HUES64 (cell line): ENCODE results near the gene CHODL. TPM values are rescaled to one million over a fixed set of nuclear protein-coding genes. Genes with fewer than 3 reads are reported as not detected.

Experiments used
- H3K27ac ChIP-seq: 2 replicates; pipeline ENCODE4 v1.7.0; 2013; ENCODE audit warnings: low read depth, low read length, inconsistent platforms
- H3K27me3 ChIP-seq: 2 replicates; pipeline ENCODE4 v1.6.1; 2013; ENCODE audit warnings: mild to moderate bottlenecking, low read length; ENCODE audit not compliant: insufficient read depth
- H3K36me3 ChIP-seq: 2 replicates; pipeline ENCODE4 v1.6.1; 2013; ENCODE audit warnings: mild to moderate bottlenecking, low read length; ENCODE audit not compliant: insufficient read depth
- H3K4me1 ChIP-seq: 2 replicates; pipeline ENCODE4 v1.6.1; 2013; ENCODE audit warnings: mild to moderate bottlenecking, low read length, moderate library complexity; ENCODE audit not compliant: insufficient read depth
- H3K4me3 ChIP-seq: 2 replicates; pipeline ENCODE4 v1.5.1; 2013; ENCODE audit warnings: mild to moderate bottlenecking, low read length, moderate library complexity
- H3K9ac ChIP-seq: 2 replicates; pipeline ENCODE4 v1.6.1; 2013; ENCODE audit warnings: mild to moderate bottlenecking, low read depth, low read length
- H3K9me3 ChIP-seq: 2 replicates; pipeline ENCODE4 v1.6.1; 2013; ENCODE audit warnings: low read depth, low read length; ENCODE audit not compliant: insufficient read depth
- WGBS: fragments of 150-250, 120-280 bp; methylation state at CpG from one replicate; pipeline ENCODE4 v1.1.7; 2013; ENCODE audit warnings: missing lambda C conversion rate; 5-methylcytosine and 5-hydroxymethylcytosine counted together
- polyA plus RNA-seq, 2 experiments: library from polyadenylated mRNA; stranded (reverse); fragments of 50-300 nt; gene quantifications; one replicate each; pipeline ENCODE4 v1.2.3, GENCODE V29; 2013

CHODL gene, protein sequence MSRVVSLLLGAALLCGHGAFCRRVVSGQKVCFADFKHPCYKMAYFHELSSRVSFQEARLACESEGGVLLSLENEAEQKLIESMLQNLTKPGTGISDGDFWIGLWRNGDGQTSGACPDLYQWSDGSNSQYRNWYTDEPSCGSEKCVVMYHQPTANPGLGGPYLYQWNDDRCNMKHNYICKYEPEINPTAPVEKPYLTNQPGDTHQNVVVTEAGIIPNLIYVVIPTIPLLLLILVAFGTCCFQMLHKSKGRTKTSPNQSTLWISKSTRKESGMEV
- 2.4 TPM for polyA plus RNA-seq (2013, experiment 1 of 2)
- polyA plus RNA-seq (2013, experiment 2 of 2), result 3.4 TPM

DNA sequence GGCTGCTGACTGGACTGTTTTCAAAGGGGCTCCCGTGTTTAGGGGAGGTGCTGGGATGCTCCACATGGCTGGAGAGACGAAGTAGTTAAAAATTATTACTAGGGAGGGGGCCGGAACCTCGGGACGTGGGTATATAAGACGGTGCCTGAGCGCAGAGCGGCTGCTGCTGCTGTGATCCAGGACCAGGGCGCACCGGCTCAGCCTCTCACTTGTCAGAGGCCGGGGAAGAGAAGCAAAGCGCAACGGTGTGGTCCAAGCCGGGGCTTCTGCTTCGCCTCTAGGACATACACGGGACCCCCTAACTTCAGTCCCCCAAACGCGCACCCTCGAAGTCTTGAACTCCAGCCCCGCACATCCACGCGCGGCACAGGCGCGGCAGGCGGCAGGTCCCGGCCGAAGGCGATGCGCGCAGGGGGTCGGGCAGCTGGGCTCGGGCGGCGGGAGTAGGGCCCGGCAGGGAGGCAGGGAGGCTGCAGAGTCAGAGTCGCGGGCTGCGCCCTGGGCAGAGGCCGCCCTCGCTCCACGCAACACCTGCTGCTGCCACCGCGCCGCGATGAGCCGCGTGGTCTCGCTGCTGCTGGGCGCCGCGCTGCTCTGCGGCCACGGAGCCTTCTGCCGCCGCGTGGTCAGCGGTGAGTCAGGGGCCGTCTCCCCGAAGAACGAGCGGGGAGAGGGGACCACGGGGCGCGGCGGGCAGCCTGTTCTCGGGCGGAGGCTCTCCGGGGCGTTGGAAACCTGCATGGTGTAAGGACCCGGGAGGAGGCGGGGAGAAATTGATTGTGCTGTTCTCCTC, at the start of gene CHODL:
Gene CHODL, plus strand, starts transcription at position 163 of the 793 bp plus-strand sequence. Its CDS starts 391 bp downstream, at position 554.
- H3K9me3 ChIP-seq, result no peaks in the 10 kb centered on the region
- H3K27ac ChIP-seq, result no peak within 1 kb of the TSS
- peak within 1 kb of the TSS; percentile 49; the same call in 1 of the 2 replicates for H3K9ac ChIP-seq
- no peaks in the 10 kb centered on the region for H3K36me3 ChIP-seq
- WGBS, result 2% methylated on average over 72 of the region's 72 CpGs
- H3K4me3 ChIP-seq, result peak within 1 kb of the TSS; percentile 63
- H3K27me3 ChIP-seq, result peaks cover 64% of the 10 kb centered on the region
- H3K4me1 ChIP-seq, result no peaks in the 10 kb centered on the region

DNA sequence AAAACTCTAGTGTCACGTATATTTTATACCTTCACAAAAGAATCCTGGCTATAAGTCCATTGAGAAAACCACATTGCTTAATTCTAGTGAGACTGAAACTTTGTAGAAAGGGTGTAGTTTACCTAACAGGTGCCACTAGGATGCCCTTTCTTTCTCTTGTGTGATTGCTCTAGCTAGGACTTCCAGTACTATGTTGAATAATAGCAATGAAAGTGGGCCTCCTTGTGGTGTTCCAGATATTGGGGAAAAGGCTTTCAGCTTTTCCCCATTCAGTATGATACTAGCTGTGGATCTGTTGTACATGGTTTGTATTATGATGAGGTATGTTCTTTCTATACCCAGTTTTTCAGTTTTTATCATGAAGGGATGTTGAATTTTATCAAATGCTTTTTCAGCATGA, 39.7 kb upstream of the CHODL start:
- Histone ChIP-seq H3K4me1 (no peaks in the 10 kb centered on the region), H3K4me3 (no peak overlapping the region), H3K9ac (no peak overlapping the region), H3K36me3 (no peaks in the 10 kb centered on the region), H3K27me3 (no peaks in the 10 kb centered on the region), H3K27ac (no peak overlapping the region), H3K9me3 (no peaks in the 10 kb centered on the region)
- WGBS, result 100% methylated on average over 1 of the region's 1 CpG

DNA sequence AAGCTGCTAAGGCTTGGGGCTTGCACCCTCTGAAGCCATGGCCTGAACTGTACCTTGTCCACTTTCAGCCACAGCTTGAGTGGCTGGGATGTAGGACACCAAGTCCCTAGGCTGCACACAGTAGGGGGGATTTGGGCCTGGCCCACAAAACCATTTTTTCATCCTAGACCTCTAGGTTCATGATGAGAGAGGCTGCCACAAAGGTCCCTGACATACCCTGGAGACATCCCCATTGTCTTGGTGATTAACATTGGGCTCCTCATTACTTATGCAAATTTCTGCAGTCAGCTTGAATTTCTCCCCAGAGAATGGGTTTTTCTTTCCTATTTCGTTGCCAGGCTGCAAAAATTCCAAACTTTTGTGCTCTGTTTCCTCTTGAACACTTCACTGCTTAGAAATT, 26.3 kb upstream of the CHODL start:
- H3K4me1 ChIP-seq, result no peaks in the 10 kb centered on the region
- H3K9me3 ChIP-seq, result peaks cover 10% of the 10 kb centered on the region
- H3K27ac ChIP-seq, result no peak overlapping the region; the same call in 1 of the 2 replicates
- no peak overlapping the region for H3K9ac ChIP-seq
- H3K4me3 ChIP-seq, result no peak overlapping the region
- H3K27me3 ChIP-seq, result no peaks in the 10 kb centered on the region
- no peaks in the 10 kb centered on the region for H3K36me3 ChIP-seq
- WGBS, result 60% methylated on average over 1 of the region's 1 CpG

DNA sequence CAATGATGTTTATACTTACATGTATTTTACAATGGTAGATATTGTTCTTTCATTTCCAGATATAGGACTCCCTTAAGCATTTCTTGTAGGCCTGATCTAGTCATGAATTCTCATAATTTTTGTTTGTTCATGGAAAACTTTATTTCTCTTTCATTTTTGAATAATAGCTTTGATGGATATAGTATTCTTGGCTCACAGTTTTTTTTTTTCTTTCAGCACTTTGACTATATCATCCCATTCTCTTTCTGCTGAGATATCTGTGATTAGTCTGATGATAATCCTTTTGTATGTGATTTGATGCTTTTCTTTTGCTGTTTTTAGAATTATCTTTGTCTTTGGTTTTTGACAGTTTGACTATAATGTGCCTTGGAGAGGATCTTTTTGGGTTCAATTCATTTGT, 24.1 kb upstream of the CHODL start:
- Histone ChIP-seq H3K9me3 (peaks cover 10% of the 10 kb centered on the region), H3K4me1 (no peaks in the 10 kb centered on the region), H3K27ac (no peak overlapping the region), H3K4me3 (no peak overlapping the region), H3K36me3 (no peaks in the 10 kb centered on the region), H3K9ac (no peak overlapping the region), H3K27me3 (no peaks in the 10 kb centered on the region)

DNA sequence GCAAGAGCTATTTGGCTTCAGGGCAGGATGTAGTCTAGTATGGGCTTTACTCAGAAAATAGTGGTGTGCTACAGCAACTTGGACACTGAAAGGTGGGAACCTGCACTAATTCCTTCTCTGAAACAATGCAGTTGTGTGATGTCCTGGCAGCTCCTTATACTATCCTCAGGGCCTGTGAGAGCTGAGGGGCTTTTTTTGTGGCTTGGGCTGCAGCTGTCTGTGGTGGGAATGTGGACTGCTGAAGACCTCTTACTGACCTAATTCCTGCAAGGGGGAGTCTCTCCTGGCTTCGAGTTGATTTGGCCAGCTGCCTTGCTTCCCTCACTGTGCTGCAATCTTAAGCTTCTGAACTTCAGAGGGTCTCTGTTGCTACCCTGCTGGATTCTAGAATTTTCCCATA, 22.3 kb upstream of the CHODL start:
- peaks cover 10% of the 10 kb centered on the region for H3K9me3 ChIP-seq
- H3K36me3 ChIP-seq, result no peaks in the 10 kb centered on the region
- no peak overlapping the region for H3K4me3 ChIP-seq
- no peak overlapping the region for H3K27ac ChIP-seq
- no peaks in the 10 kb centered on the region for H3K4me1 ChIP-seq
- 97% methylated on average over 1 of the region's 1 CpG for WGBS
- no peak overlapping the region for H3K9ac ChIP-seq
- H3K27me3 ChIP-seq, result no peaks in the 10 kb centered on the region

DNA sequence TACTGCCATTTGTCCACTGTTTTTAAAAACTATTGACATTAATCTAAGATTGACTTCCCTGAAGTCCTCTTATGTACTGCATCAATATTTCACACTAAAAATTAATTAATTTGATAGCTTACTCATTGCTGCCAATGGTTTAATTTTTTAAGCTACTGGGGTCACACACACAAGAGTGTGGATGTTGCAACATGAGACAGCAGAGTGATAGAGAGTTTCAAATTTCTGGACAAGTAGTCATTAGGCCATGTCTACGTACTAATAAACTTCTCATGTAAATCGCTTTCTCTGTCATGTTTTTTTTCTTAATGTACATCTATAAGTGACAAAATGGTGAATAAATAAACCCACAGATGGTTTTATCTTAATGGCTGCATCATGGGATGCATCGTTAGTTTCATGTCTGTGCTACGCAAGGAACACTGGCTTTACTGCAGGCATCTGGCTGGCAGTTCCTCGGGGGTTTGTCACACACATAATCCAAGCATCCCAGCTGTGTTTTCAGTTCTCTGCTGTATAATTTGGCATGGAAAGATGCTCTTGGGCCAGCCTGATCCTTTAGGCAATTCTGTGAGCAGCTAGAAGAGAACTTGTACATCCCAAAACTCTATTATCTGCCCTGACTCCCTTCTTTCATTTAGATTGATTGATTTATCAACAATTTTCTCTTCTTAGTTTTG, 16.4 kb upstream of the CHODL start:
- Histone ChIP-seq H3K4me1 (no peaks in the 10 kb centered on the region), H3K27me3 (no peaks in the 10 kb centered on the region), H3K9me3 (no peaks in the 10 kb centered on the region), H3K27ac (no peak overlapping the region), H3K4me3 (no peak overlapping the region), H3K36me3 (no peaks in the 10 kb centered on the region), H3K9ac (no peak overlapping the region)
- 97% methylated on average over 4 of the region's 5 CpGs for WGBS

DNA sequence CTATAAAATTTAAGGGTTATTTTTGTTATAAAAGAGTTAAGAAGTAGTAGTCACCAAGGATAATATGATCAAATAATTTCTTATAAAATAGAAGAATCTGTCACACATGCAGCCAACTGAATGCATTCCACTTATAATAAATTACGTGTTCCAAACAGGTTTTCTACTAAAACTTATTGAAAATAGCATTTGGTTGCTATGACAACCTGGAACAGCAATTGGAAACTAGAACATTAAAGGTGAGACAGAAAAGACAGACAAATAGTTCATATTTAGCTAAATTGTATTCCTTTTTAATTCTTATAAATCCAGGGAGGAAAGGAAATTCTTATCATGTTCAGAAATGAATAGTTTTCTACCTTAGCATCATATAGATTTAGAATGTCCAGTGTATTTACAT, 9.1 kb upstream of the CHODL start:
- H3K4me1 ChIP-seq, result no peaks in the 10 kb centered on the region
- H3K27ac ChIP-seq, result no peak overlapping the region

DNA sequence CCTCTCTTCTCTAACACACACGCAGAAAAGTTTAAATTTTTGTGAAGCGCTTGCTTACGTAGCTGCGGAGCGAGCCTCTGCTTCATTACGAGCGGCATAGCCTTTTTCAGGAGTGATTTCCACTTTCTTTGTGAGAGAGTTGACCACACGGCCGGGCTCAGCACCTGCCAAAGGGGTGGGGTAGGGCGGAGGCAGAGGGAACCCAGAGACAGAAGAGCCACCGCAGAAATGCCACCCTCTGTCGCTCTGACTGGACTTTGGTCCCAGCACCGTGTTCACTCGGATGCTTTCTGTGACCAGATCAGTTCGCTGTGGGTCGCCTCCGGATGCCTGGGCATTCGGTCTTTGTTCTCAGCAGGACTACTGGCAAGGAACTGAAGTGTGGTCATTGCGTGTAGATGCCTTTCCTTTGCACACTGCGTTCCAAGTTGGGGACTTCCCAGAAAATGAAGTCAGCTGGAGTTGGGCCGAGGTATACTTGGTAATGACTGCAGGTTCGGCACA, 883 bp downstream of the CHODL start:
- peak overlapping the region; percentile 63 for H3K4me3 ChIP-seq

More for the DNA sequence above, 9.1 kb upstream of the CHODL start:
- Histone ChIP-seq H3K9ac (no peak overlapping the region), H3K36me3 (no peaks in the 10 kb centered on the region), H3K27me3 (no peaks in the 10 kb centered on the region), H3K9me3 (no peaks in the 10 kb centered on the region), H3K4me3 (no peak overlapping the region)
- 90% methylated on average over 1 of the region's 1 CpG for WGBS

DNA sequence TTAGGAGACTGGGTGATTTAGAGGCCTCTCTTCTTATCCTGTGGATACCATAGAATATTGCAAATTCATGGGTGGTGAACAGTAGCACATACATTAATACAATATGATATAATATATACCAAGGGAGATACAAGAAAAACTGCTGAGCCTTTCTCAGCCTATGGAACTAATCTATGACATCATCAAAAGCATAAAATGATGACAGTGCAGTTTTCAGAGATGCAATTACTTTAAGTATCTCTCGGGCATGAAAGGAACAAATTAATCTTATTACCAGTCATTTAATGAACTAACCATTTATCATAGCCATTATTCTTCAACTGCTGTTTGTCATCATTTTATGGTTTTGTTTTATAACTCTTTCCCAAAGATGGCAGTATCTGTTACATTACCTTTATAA, 3.5 kb downstream of the CHODL start:
- no peaks in the 10 kb centered on the region for H3K9me3 ChIP-seq
- H3K27me3 ChIP-seq, result peaks cover 51% of the 10 kb centered on the region
- H3K27ac ChIP-seq, result no peak overlapping the region
- 93% methylated on average over 1 of the region's 1 CpG for WGBS
- no peaks in the 10 kb centered on the region for H3K4me1 ChIP-seq
- no peaks in the 10 kb centered on the region for H3K36me3 ChIP-seq
- H3K4me3 ChIP-seq, result no peak overlapping the region
- H3K9ac ChIP-seq, result no peak overlapping the region

More for the DNA sequence above, 883 bp downstream of the CHODL start:
- Histone ChIP-seq H3K9ac (peak overlapping the region; percentile 49; the same call in 1 of the 2 replicates), H3K27ac (no peak overlapping the region), H3K27me3 (peaks cover 64% of the 10 kb centered on the region), H3K36me3 (no peaks in the 10 kb centered on the region), H3K9me3 (no peaks in the 10 kb centered on the region), H3K4me1 (no peaks in the 10 kb centered on the region)
- 11% methylated on average over 22 of the region's 22 CpGs for WGBS

DNA sequence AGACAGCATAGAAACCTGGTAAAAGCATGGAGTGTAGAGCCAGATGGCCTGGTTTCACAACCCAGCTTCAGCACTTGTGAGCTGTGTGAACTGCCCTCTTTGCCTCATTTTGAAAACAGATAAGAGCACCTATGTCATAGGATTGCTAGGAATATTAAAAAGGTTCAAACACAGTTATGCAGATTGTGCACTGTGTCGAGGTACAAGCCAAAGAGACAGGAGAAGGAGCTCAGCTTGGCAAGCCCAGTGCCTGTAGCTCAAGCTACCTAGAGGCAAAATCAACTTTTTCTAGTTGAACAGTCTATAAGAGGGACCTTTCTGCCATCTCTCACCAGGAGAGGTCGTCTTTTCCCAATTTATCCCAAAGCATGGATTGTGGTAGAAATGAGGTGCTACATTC, 5.0 kb downstream of the CHODL start:
- H3K9me3 ChIP-seq, result no peaks in the 10 kb centered on the region
- H3K36me3 ChIP-seq, result no peaks in the 10 kb centered on the region
- H3K27me3 ChIP-seq, result peaks cover 36% of the 10 kb centered on the region
- H3K4me3 ChIP-seq, result no peak overlapping the region
- H3K4me1 ChIP-seq, result no peaks in the 10 kb centered on the region
- no peak overlapping the region for H3K27ac ChIP-seq
- WGBS, result 80% methylated on average over 1 of the region's 2 CpGs
- no peak overlapping the region for H3K9ac ChIP-seq

DNA sequence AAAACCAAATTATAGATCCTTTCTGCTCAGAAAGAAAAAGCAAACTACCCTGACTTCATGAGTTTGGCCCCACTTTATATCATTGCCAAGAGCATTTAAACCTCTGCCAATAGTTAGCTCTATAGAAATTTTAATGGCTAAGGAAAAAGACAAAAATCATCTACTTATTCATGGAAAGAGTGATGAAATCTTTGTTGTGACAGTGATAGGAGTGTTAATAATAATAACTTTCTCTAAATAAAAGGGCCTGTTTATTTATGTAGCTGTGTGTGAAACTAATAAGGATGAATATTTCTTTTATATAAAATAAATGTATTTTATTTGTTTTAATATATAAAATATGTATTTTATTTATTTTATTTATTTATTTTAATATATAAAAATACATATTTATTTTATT, 6.4 kb downstream of the CHODL start:
- H3K9me3 ChIP-seq, result no peaks in the 10 kb centered on the region
- no peaks in the 10 kb centered on the region for H3K4me1 ChIP-seq
- no peaks in the 10 kb centered on the region for H3K36me3 ChIP-seq
- H3K27me3 ChIP-seq, result peaks cover 22% of the 10 kb centered on the region
- no peak overlapping the region for H3K27ac ChIP-seq
- H3K4me3 ChIP-seq, result no peak overlapping the region
- no peak overlapping the region for H3K9ac ChIP-seq
